ENCODE data around the gene ADPRHL1.

GRCh38 chr13:113351514-113352026 is 101.7 kb downstream of the ADPRHL1 start:
- no peak for TF ChIP-seq CTCF (optimal IDR thresholded peaks at IDR 0.05 in 1 of 3, IDR thresholded peaks at IDR 0.05 in 1 of 3, conservative IDR thresholded peaks at IDR 0.05 in 1 of 3; ENCODE audit: extremely low read depth in 1 of 3, insufficient read depth in 2 of 3, low read length in 3 of 3)
- TF ChIP-seq EZH2 (IDR thresholded peaks at IDR 0.05; ENCODE audit: low read length): no peak

Measured in keratinocyte (primary cell).